Stimulated activated CD4-positive, alpha-beta T cell treated with anti-CD3 and anti-CD28 coated beads, Interleukin-1b, Interleukin-23, amount 100 ng/mL, for 24 hours (primary cell): Measurements from ENCODE around the gene RAET1E.
"Not testable (repeated sequence)": the region's sequence is repeated elsewhere in the genome, so short reads cannot be mapped to it uniquely, and the experiment has no call there.

Experiments used
- DNase-seq, 4 experiments: peaks; one replicate each; pipeline ENCODE4 v3.0.0-alpha.2; 2020; ENCODE audit warnings: low read depth in 4 of 4, low spot score in 1 of 4

Gene RAET1E

DNA sequence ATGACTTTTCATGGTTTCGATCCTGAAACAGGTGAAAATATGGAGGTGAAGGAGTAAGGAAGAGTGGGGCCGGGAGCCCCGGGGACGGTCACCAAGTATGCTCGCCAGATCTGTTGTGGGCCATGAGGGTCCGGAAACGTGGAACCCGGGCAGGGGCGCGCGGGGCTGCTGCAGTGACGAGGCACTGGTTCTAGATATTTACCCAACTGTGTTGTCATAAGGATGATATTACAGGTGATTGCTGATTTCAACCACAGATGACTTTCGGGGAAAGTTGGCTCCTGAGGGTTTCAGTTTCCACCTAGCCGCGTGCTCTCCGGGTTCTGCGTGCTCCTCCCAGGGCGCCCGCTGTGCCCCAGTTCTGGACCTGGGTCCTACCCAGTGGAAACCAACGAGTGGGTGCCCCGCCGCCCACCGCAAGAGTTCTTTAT is 12.8 kb upstream of the RAET1E start:
- DNase-seq = no peak

DNA sequence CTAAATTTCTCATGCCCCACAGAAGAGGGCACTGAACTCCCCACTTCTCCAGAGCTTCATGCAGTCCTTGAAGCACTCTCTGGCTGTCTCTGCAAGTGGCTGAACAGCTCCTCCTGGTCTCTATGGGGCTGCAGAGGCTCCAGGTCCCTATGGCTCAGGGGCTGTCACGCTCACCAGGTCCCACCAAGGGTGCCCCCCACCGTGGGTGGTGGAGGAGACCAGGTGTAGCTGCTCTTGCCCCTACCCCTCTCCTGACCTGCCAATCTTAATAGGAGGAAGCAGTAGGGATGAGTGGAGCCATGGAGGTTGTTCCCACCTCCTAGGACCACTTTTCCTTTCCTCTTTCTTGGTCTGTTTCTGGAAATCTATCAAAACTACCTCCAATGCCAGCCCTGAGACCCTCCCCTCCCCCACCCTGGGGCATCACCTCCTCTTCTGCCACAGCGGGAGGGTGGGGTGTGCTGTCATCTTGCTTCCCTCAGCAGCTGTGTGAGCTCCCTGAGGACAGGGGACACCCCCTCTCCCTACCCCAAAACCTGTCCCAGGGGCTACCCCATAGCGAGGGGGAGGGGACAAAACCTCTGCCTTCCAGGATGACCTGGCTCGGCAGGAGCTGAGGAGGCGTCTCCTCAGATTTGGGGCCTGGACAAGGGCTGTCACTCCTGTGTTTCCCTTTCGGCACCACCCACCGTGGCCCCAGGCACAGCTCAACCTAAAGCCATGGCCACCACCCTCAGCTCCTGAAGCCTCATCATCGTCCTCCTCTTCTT is 12.0 kb upstream of the RAET1E start:
- no peak for DNase-seq

DNA sequence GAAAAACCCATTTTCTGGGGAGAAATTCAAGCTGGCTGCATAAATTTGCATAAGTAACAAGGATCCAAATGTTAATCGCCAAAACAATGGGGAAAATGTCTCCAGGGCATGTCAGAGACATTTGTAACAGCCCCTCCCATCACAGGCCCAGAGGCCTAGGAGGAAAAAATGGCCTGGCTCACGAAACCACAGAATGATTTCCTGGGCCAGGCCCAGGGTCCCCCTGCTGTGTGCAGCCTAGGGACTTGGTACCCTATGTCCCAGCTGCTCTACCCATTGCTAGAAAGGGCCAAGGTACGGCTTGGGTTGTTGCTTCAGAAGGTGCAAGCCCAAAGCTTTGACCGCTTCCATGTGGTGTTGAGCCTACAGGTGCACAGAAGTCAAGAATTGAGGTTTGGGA is 10.6 kb upstream of the RAET1E start:
- not testable (repeated sequence) for DNase-seq

DNA sequence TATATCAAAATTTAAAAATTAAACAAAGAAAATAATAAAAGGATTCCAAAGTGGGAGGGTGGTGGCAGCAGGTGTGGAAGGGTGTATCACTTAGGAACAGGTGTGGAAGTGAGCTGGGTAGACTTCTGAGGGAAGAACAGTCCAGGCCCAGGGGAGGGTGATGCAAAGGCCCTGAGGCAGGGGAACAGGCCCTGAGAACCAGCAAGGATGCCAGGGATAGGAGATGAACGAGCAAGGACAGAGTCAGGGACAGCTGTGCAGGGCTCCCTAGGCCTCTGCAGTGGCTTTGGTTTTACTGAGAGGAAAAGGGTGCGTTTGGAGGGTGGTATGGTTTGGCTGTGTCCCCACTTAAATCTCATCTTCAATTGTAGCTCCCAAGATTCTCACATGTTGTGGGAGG is 9.4 kb upstream of the RAET1E start:
- no peak for DNase-seq

DNA sequence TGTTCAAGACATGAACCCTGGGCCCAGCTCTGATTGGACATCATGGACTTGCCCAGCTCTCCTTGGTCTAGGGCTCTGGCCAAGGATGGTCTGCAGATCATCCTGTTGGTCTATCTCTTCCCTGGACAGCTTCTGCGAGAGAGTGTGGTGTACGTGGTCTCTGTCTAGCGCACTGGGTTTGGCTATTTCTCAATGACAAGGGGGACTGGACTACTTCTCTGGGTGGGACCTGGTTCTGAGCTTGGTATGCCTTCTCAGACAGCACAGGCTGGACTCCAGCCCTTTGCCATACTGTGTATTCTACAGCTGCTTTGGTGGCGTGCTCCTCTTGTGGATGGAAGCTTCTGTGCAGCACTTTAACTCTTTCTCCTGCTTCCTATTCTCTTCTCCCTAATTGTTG is 8.5 kb upstream of the RAET1E start:
- DNase-seq = no peak

DNA sequence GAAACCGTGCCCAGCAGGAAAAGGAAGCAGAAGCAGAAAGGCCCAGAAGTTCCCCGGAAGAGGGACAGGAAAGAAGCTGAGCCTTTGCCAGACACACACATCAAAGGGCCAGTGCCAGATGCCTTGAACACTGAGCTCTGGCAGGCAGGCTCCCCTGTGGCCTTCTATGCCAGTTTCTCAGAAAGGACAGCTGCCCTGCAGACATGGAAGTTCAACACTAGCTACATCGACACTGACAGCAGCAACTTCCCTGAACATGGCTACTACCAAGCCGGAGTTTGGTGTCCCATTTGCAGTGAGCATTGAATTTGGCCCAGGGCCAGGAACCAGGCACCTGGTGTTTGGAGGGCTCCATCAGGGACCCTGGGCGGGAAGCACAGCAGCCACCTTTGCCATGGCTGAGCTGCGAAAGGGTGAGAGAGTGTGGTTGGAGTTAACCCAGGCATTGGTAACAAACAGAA is 8.0 kb upstream of the RAET1E start:
- DNase-seq = no peak

- DNase-seq = no peak
Observed at GRCh38 chr6:149905371-149905910, 7.5 kb upstream of the RAET1E start.

GRCh38 chr6:149904661-149905370 is 6.9 kb upstream of the RAET1E start:
- DNase-seq = no peak

DNA sequence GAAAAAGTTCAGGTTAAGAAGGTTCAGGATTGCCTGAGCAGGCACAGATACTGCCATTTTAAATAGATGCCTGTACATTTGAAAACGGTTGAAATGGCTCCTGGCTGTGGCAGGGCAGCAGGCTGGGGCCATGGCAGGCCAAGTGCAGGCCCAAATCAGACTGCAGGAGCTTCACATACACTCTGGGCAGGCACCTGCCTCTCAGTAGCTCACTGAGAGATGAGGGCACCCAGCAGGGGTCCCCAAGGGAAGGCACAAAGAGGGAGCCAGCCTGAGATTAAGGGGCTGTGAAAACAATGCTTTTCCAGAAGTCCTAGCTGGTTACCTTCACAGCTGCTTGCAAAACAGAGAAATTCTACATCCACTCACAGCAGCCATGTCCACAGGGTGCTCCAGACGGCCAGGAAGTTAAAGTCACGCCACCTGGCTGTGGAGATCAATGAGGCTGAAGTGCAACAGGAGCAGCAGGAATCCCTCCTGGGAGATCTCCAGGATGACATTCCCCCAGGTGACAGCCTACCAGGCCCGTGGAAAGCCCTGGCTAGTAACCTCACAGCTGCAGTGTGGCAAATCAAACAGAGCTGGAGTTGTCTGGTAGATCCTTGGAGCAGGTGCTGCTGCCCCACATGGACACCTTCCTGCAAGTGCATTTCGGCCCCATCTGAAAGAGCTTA is 6.2 kb upstream of the RAET1E start:
- no peak for DNase-seq

GRCh38 chr6:149901444-149902140 is 3.7 kb upstream of the RAET1E start:
- DNase-seq = no peak

GRCh38 chr6:149900620-149901443 is 2.9 kb upstream of the RAET1E start:
- DNase-seq = no peak

DNA sequence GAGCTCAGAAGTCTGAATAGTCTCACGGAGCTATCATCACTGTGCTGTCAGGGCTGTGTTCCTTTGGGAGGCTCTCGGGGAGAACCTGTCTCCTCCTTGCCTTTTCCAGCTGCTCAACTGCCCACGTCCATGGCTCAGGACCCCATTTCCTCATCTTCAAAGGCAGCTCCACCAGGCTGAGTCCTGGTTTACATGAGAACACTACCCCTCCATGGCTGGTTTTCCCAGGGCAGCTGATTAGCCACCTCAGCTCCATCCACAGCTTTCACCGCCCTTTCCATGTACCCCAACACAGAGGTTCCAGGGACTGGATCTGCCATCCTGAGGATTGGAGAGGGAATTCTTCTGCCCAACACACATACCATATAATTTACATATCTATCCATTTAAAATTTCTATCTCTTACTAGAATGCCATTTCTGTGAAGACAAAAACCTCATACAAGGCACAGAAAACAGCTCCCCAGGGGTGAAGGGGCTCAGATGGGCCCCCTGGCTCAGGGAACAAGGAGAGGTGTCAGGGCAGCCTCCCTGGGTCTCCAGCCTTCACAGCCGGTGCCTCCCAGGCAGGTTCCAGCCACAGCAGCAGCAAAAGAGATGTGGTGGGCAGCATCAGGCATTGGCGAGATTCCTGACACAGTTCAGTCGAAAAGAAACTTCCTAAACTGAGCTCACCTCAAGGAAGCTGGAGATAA is 2.2 kb upstream of the RAET1E start:
- no peak for DNase-seq

GRCh38 chr6:149899486-149899885 is 1.6 kb upstream of the RAET1E start:
- DNase-seq = no peak

DNA sequence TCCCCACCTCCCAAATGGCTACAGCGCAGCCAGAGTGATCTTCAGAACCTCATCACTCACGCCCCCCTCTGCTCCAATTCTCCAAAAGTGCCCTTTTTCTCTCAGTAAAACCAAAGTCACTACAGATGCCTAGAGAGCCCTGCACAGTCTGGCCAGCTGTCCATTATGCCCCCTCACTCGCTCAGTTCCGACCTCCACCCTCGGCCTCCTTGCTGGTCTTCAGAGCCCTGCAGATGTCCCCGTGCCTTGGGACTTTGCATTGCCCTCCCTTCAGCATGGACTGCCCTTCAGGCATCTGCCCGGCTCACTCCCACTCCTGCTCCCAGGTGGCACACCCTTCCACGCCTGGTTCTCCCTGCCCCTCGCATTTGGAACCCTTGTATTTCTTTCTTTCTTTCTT is 1.1 kb upstream of the RAET1E start:
- DNase-seq = no peak

- DNase-seq = no peak
Observed at GRCh38 chr6:149897015-149897697, 757 bp downstream of the RAET1E start.

DNA sequence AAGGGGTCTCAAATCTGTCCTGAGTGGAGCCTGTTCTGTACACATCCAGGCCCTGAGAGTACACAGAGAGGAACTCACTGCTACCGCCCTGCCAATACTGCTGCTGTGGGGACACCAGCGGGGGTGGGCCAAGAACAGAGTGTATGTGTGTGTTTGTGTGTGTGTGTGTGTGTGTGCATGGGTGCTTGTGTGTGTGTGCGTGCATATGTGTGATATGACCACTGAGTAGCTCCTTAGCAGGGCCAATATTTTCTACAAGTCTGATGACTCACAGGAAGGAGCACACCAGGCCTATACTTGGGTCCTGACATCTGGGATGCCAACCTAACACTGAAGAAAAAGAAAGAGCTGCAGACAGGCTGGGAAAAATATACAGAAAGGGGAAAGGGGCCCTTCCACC is 1.4 kb downstream of the RAET1E start:
- DNase-seq = no peak

DNA sequence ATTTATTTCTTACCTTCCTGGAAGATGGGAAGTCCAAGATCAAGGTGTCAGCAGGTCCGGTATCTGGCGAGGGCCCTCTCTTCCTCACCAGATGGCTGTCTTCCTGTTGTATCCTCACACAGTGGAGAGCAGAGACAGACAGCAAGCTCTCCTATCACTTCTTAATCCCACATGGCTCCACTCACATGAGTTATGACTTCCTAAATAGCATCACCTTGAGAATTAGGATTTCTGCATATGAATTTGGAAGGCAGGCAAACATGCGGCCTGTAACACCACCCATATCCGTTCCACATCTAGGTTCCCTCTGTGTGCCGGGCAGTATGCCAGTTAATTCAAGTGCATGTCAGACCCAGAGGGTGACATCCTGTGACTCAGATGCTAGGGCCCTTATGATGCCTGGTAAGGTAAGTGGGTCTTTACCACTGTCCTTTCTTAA is 2.1 kb downstream of the RAET1E start:
- DNase-seq = peak in 1 of 4 experiments; percentile 4

GRCh38 chr6:149895048-149895590 is 2.8 kb downstream of the RAET1E start:
- no peak for DNase-seq

- DNase-seq = not testable (repeated sequence)
Observed at GRCh38 chr6:149891864-149892263, 6.0 kb downstream of the RAET1E start.
